GM19463 (cell line): ENCODE results near the gene PDP2.

Source experiments
- ATAC-seq: cut with Tn5 transposase; IDR thresholded peaks from one replicate; pipeline ENCODE4 v1.9.1; 2021; ENCODE audit warnings: mild to moderate bottlenecking, moderate library complexity; ENCODE audit not compliant: unreplicated experiment

Gene PDP2

GRCh38 chr16:66918355-66918754 lies 38.0 kb downstream of the PDP2 start:
- no peak for ATAC-seq

- no peak for ATAC-seq
These were observed 38.7 kb downstream of the PDP2 start, which contains the start of gene CDH16 for GRCh38 chr16:66918803-66919568. CDH16 (minus strand) TSS chr16:66918885; CDS start chr16:66918065, 820 bp downstream.

GRCh38 chr16:66919569-66920298 lies 39.4 kb downstream of the PDP2 start:
- ATAC-seq, result no peak

- ATAC-seq, result no peak
These were observed 39.9 kb downstream of the PDP2 start for GRCh38 chr16:66920299-66920590.

- no peak for ATAC-seq
These were observed 40.8 kb downstream of the PDP2 start for GRCh38 chr16:66920924-66921680.

- ATAC-seq, result no peak
These were observed 41.6 kb downstream of the PDP2 start for GRCh38 chr16:66921729-66922450.

- no peak for ATAC-seq
These were observed 43.0 kb downstream of the PDP2 start for GRCh38 chr16:66923247-66923731.

GRCh38 chr16:66923866-66924265 lies 43.6 kb downstream of the PDP2 start:
- ATAC-seq, result no peak

GRCh38 chr16:66924527-66925321 lies 44.4 kb downstream of the PDP2 start:
- peak; percentile 39 for ATAC-seq

GRCh38 chr16:66925322-66925840 lies 45.1 kb downstream of the PDP2 start, which contains the start of gene RRAD:
RRAD (minus strand) TSS chr16:66925535; CDS start chr16:66925179, 356 bp downstream.
- no peak for ATAC-seq

- no peak for ATAC-seq
These were observed 46.0 kb downstream of the PDP2 start for GRCh38 chr16:66926171-66926947.

GRCh38 chr16:66926961-66927436 lies 46.7 kb downstream of the PDP2 start:
- ATAC-seq, result no peak

GRCh38 chr16:66927918-66928649 lies 47.8 kb downstream of the PDP2 start:
- no peak for ATAC-seq

GRCh38 chr16:66928702-66929388 lies 48.5 kb downstream of the PDP2 start:
- no peak for ATAC-seq

- no peak for ATAC-seq
These were observed 49.9 kb downstream of the PDP2 start for GRCh38 chr16:66930189-66930588.

- ATAC-seq, result no peak
These were observed 51.4 kb downstream of the PDP2 start for GRCh38 chr16:66931665-66932064.

GRCh38 chr16:66932076-66932475 lies 51.8 kb downstream of the PDP2 start:
- ATAC-seq, result no peak

- no peak for ATAC-seq
These were observed 53.4 kb downstream of the PDP2 start for GRCh38 chr16:66933776-66934137.
